ENCODE data around the gene SCN4B.

SCN4B gene

DNA sequence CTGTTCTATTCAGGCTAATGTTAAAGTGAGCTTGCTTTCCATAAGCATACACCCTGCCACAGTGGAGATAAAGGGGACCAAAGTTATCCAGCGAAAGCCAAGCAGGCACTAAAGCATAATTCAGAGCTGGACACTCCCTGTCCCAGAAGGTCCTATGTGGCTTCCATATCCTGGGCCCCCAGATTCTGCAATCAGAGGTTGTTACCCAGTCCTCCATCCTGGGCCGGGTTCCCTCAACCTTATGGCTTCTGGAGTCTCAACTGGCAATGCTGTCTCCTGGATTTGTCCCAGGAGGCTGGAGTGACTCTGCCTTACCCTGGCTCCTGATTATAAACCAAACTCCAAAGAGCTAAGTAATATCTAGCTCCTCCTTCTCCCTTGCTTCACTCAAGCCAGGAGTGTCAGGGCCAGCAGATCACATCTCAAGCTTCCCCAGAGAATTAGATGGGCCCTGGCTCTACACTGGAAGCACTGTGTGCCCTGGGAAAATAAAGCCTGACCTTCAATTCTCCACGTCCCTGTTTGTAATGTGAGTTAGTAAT is 51.9 kb downstream of the SCN4B start:
- TF ChIP-seq POLR2A (IDR thresholded peaks at IDR 0.05; ENCODE audit: low read length): no peak
- no peak for TF ChIP-seq GATA1 (IDR thresholded peaks at IDR 0.05; ENCODE audit: low read depth, low read length)
- no peak for DNase-seq

GRCh38 chr11:118099838-118100556 is 52.6 kb downstream of the SCN4B start:
- no peak for TF ChIP-seq GATA1 (IDR thresholded peaks at IDR 0.05; ENCODE audit: low read depth, low read length)
- TF ChIP-seq POLR2A (IDR thresholded peaks at IDR 0.05; ENCODE audit: low read length): no peak
- DNase-seq: no peak

- DNase-seq: no peak
These were observed 53.4 kb downstream of the SCN4B start for GRCh38 chr11:118098996-118099837.

DNA sequence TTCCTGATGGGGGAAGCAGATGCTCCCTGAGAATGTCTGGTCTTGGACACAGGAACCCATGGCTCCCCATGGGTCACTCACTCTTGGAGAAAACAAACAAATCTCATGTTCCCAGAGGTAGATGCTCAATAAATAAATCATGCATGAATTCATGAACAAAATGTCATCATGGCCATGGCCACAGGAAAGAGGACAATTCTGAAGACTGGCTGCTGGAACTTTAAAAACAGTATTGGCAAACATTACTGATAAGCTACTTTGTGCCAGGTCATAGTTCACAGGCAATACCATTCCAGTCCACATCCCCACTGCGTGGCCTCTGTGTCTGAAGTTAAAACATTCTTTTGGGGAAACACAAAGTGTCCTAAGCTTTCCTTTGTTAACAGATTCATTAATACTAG is 56.7 kb downstream of the SCN4B start:
- TF ChIP-seq GATA1 (IDR thresholded peaks at IDR 0.05; ENCODE audit: low read depth, low read length): no peak
- no peak for TF ChIP-seq POLR2A (IDR thresholded peaks at IDR 0.05; ENCODE audit: low read length)

More at GRCh38 chr11:118098996-118099837, 53.4 kb downstream of the SCN4B start:
- TF ChIP-seq POLR2A (IDR thresholded peaks at IDR 0.05; ENCODE audit: low read length): no peak
- no peak for TF ChIP-seq GATA1 (IDR thresholded peaks at IDR 0.05; ENCODE audit: low read depth, low read length)

DNA sequence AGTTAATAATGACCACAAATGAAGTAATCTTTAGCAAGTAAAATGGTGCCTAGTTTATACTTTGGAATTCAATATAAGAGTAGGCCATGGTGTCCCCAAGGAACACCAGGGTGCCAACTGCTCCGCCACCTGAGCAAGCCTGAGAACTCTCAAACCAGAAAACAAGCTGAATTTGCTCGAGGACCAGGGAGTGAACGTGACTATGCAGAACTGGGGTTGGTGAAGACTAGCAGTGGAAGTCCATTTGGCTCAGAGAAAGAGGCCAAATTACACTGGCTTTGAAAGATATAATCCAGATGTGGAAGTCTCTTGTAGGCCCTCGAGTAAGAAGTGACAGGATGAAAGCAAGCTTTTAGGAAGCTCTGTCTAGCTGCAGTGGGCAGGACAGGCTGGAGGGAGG is 57.1 kb downstream of the SCN4B start:
- DNase-seq: no peak
- TF ChIP-seq GATA1 (IDR thresholded peaks at IDR 0.05; ENCODE audit: low read depth, low read length) (no peak), POLR2A (IDR thresholded peaks at IDR 0.05; ENCODE audit: low read length) (no peak)

More for the DNA sequence above, 56.7 kb downstream of the SCN4B start:
- no peak for DNase-seq

GRCh38 chr11:118092907-118093571 is 59.6 kb downstream of the SCN4B start:
- no peak for DNase-seq
- TF ChIP-seq POLR2A (IDR thresholded peaks at IDR 0.05; ENCODE audit: low read length) (no peak), GATA1 (IDR thresholded peaks at IDR 0.05; ENCODE audit: low read depth, low read length) (no peak)

DNA sequence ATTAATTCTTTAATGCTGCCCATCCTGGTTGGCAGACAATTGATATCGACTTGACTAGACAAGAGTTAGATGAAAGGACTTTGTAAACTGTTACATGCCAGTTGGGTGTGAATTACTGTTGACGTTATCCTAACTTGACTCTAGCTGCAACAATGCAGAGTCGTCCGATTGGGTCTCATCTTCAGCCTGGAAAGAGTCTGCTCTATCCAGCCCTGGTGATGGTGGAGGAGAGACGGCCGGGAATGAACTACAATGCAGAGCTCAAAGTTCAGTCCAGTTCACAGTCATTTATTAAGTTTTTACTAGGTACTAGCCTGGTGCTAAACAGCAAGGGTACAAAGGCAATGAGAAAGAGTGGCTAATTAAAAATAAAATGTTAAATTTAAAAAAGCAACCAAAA is 60.9 kb downstream of the SCN4B start:
- no peak for TF ChIP-seq GATA1 (IDR thresholded peaks at IDR 0.05; ENCODE audit: low read depth, low read length)
- no peak for TF ChIP-seq POLR2A (IDR thresholded peaks at IDR 0.05; ENCODE audit: low read length)
- no peak for DNase-seq

DNA sequence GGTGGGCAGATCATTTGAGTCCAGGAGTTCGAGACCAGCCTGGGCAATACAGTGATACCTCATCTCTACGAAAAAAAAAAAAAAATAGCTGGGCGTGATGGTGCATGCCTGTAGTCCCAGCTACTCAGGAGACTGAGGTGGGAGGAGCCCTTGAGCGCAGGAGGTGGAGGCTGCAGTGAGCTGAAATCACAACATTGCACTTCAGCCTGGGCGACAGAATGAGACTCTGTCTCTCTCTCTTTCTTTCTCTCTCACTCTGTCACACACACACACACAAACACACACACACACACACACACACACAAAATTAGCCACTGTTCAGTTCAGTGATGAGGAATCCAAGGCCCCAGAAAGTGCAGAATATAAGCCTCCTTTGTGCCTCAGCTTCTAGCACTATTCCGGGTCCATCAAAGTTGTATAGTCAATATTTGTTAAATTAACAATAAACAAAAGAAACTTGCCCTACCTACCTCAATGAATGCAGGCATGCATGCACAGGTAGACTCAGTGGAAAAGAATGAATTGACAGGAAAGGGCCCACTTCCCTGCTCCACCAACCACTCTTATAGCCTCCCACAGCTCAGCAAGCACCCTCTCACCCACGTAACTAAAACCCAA is 62.0 kb downstream of the SCN4B start:
- TF ChIP-seq POLR2A (IDR thresholded peaks at IDR 0.05; ENCODE audit: low read length) (no peak), GATA1 (IDR thresholded peaks at IDR 0.05; ENCODE audit: low read depth, low read length) (no peak)

GRCh38 chr11:118088531-118088930 is 64.1 kb downstream of the SCN4B start:
- TF ChIP-seq GATA1 (IDR thresholded peaks at IDR 0.05; ENCODE audit: low read depth, low read length) (no peak), POLR2A (IDR thresholded peaks at IDR 0.05; ENCODE audit: low read length) (no peak)
- no peak for DNase-seq

More for the DNA sequence above, 62.0 kb downstream of the SCN4B start:
- no peak for DNase-seq

DNA sequence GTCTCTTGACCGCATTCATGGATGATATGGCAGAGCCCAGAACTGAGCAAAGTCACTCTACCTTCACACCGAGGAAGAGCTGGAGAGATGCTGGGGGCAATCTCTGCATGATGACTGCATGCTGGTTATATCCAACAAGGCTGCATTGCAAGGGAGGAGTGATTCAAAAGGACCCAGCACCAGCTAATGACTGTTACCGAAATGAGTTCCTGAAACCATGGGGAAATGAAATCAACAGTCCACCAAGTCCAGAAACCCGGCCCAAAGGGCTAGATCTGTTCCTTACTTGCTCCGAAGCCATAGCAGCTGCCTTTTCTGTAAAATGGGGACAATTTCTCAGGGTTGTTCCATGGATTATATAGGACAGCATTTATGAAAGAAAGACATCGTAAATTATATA is 64.7 kb downstream of the SCN4B start:
- DNase-seq: no peak
- TF ChIP-seq POLR2A (IDR thresholded peaks at IDR 0.05; ENCODE audit: low read length) (no peak), GATA1 (IDR thresholded peaks at IDR 0.05; ENCODE audit: low read depth, low read length) (no peak)

DNA sequence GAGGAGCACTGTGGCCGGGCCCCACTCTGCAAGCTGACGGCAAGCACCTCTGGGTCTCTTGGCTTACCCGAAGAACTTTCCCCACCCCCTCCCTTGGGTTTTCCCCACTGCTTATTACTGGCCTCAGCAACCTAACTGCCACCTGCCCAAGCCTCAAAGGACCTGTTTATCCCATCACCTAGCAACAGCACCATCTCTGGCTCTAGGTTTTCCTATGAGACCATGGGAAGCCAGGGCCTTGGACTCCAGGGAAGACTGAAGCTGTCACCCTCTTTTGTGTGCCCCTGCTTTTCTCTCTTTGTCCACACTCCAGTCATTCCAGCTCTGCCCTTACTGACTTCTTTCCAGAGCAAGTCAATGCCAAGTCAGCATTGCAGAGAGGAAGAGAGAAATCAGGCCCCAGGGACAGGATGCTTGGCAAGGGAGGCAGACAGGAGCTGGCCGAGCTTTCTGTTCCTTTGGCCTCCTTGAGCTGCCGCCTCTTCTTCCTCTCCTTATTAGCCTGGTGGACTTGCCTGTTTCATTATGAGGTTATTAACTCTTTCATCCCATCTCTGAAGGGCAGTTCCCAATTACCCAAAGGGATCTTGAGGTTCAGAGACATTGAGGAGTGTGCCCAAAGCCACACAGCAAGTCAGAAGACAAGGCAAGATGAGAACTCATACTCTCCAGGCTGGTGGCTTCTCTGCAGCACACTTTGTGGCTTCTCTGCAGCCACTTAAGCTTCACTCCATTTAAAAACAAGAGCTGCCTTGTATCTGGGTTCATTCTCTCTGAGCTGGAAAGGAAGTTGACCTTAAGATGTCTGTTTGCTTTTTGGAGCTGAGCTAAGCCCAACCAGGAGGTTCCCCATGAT is 65.5 kb downstream of the SCN4B start, which contains the start of gene SMIM35:
Gene SMIM35, minus strand, starts transcription at position 51 of the 856 bp plus-strand sequence. CDS start 206 bp downstream, outside the sequence.
- TF ChIP-seq POLR2A (IDR thresholded peaks at IDR 0.05; ENCODE audit: low read length) (no peak), GATA1 (IDR thresholded peaks at IDR 0.05; ENCODE audit: low read depth, low read length) (no peak)
- DNase-seq: no peak

- TF ChIP-seq POLR2A (IDR thresholded peaks at IDR 0.05; ENCODE audit: low read length): no peak
- TF ChIP-seq GATA1 (IDR thresholded peaks at IDR 0.05; ENCODE audit: low read depth, low read length): no peak
- DNase-seq: no peak
These were observed 68.0 kb downstream of the SCN4B start for GRCh38 chr11:118084656-118085055.
